Nephron (organoid): ENCODE data around the gene THRB.

Experiments
- H3K27ac Mint-ChIP-seq, 3 experiments: 2 replicates each; pipeline ENCODE4 v1.8.0; 2020; ENCODE audit warnings: mixed read lengths in 3 of 3, mild to moderate bottlenecking in 2 of 3, moderate library complexity in 1 of 3
- H3K27me3 Mint-ChIP-seq: 2 replicates; pipeline ENCODE4 v1.8.0; 2021; ENCODE audit warnings: low read depth, mild to moderate bottlenecking, moderate library complexity, mixed read lengths
- H3K36me3 Mint-ChIP-seq: 2 replicates; pipeline ENCODE4 v1.8.0; 2020; ENCODE audit warnings: low read depth, mixed read lengths
- H3K4me1 Mint-ChIP-seq: 2 replicates; pipeline ENCODE4 v1.8.0; 2020; ENCODE audit warnings: mixed read lengths
- H3K4me3 Mint-ChIP-seq, 3 experiments: 2 replicates each; pipeline ENCODE4 v1.8.0; 2020; ENCODE audit warnings: mild to moderate bottlenecking in 3 of 3, mixed read lengths in 3 of 3, moderate library complexity in 2 of 3
- H3K9me3 Mint-ChIP-seq: 2 replicates; pipeline ENCODE4 v1.8.0; 2020; ENCODE audit warnings: mixed read lengths
- TF ChIP-seq, protein P1 (sequence below), 3 experiments: fragments of 200-600 bp; sonication (generic); IDR thresholded peaks; one replicate each; pipeline ENCODE4 v1.5.0; 2021; ENCODE audit warnings: antibody characterized with exemption in 3 of 3; ENCODE audit not compliant: unreplicated experiment in 3 of 3

Gene THRB

DNA sequence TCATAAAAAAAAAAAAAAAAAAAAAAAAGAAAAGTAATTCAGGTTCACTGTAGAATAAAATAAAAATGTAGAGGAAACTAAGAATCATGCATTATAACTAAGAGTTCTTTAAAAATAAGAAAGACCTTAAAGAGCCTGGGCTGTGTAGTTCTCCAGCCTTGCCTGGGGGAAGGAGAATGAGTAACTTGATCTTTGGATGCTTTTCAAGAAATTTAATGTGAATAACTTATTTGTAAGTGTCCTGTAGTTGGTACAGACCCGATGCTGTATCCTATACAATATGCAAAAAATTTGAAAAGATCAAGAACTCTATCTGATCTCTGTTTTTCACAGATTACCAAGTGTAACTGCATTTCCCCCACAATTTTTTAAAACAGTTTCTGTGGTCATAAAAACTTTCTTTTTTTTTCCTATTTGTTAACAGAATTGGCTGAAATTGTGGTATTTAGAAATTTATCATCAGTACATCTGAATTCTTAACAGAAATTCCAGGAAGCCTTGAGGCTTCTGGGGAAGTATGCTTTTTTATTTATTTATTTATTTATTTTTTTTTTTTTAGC lies 195.3 kb downstream of the THRB start:
- H3K4me3 Mint-ChIP-seq: no peak overlapping the region
- H3K36me3 Mint-ChIP-seq: peaks cover 5% of the 10 kb centered on the region
- TF ChIP-seq, protein P1, sequence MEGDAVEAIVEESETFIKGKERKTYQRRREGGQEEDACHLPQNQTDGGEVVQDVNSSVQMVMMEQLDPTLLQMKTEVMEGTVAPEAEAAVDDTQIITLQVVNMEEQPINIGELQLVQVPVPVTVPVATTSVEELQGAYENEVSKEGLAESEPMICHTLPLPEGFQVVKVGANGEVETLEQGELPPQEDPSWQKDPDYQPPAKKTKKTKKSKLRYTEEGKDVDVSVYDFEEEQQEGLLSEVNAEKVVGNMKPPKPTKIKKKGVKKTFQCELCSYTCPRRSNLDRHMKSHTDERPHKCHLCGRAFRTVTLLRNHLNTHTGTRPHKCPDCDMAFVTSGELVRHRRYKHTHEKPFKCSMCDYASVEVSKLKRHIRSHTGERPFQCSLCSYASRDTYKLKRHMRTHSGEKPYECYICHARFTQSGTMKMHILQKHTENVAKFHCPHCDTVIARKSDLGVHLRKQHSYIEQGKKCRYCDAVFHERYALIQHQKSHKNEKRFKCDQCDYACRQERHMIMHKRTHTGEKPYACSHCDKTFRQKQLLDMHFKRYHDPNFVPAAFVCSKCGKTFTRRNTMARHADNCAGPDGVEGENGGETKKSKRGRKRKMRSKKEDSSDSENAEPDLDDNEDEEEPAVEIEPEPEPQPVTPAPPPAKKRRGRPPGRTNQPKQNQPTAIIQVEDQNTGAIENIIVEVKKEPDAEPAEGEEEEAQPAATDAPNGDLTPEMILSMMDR (IDR thresholded peaks at IDR 0.05; ENCODE audit: unreplicated experiment in 3 of 3): no peak
- H3K27ac Mint-ChIP-seq: peak overlapping the region in 1 of 3 experiments; percentile 72
- no peaks in the 10 kb centered on the region for H3K27me3 Mint-ChIP-seq
- peaks cover 21% of the 10 kb centered on the region for H3K4me1 Mint-ChIP-seq
- H3K9me3 Mint-ChIP-seq: no peaks in the 10 kb centered on the region

- H3K36me3 Mint-ChIP-seq: peaks cover 9% of the 10 kb centered on the region
- H3K4me1 Mint-ChIP-seq: peaks cover 14% of the 10 kb centered on the region
- H3K4me3 Mint-ChIP-seq: no peak overlapping the region
- H3K9me3 Mint-ChIP-seq: no peaks in the 10 kb centered on the region
- H3K27me3 Mint-ChIP-seq: no peaks in the 10 kb centered on the region
- H3K27ac Mint-ChIP-seq: no peak overlapping the region
- TF ChIP-seq, protein P1 (IDR thresholded peaks at IDR 0.05; ENCODE audit: unreplicated experiment in 3 of 3): no peak
These were observed 198.0 kb downstream of the THRB start for GRCh38 chr3:24296441-24297205.

- Mint-ChIP-seq H3K27ac (no peak overlapping the region), H3K27me3 (no peaks in the 10 kb centered on the region), H3K4me1 (peaks cover 17% of the 10 kb centered on the region), H3K4me3 (no peak overlapping the region), H3K9me3 (no peaks in the 10 kb centered on the region), H3K36me3 (peaks cover 9% of the 10 kb centered on the region)
- TF ChIP-seq, protein P1 (IDR thresholded peaks at IDR 0.05; ENCODE audit: unreplicated experiment in 3 of 3): no peak
These were observed 200.5 kb downstream of the THRB start for GRCh38 chr3:24294150-24294549.

GRCh38 chr3:24291646-24292045 lies 203.0 kb downstream of the THRB start:
- Mint-ChIP-seq H3K4me3 (no peak overlapping the region), H3K27me3 (no peaks in the 10 kb centered on the region)
- TF ChIP-seq, protein P1 (IDR thresholded peaks at IDR 0.05; ENCODE audit: unreplicated experiment in 3 of 3): no peak

DNA sequence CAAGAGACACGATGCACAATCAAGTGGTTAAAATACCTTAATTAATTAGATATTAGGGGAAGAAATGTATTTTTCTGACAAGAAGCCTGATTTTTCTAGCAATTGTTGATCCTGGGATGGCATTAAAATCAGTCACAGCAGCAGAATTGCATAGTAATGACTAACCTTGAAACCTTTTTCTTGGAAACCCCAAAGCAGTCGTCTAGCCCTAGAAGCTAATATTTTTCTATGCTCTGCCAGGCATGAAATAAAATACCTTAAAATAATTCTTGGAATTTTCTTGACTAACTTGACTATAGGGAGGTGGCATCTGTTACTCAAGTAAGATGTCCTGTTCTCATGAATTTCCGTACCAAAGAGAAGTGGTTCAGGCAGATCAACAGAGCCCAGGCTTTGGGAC lies 204.1 kb downstream of the THRB start:
- Mint-ChIP-seq H3K27me3 (no peaks in the 10 kb centered on the region), H3K27ac (peak overlapping the region; percentile 35 to 67 (median 54))

More at GRCh38 chr3:24291646-24292045, 203.0 kb downstream of the THRB start:
- H3K36me3 Mint-ChIP-seq: peaks cover 9% of the 10 kb centered on the region
- H3K27ac Mint-ChIP-seq: no peak overlapping the region
- peaks cover 38% of the 10 kb centered on the region for H3K4me1 Mint-ChIP-seq
- H3K9me3 Mint-ChIP-seq: no peaks in the 10 kb centered on the region

More for the DNA sequence above, 204.1 kb downstream of the THRB start:
- Mint-ChIP-seq H3K4me1 (peaks cover 38% of the 10 kb centered on the region), H3K4me3 (no peak overlapping the region), H3K9me3 (peaks cover 3% of the 10 kb centered on the region), H3K36me3 (peaks cover 13% of the 10 kb centered on the region)
- TF ChIP-seq, protein P1 (IDR thresholded peaks at IDR 0.05; ENCODE audit: unreplicated experiment in 3 of 3): no peak
